HG03520 (cell line): ENCODE data around the gene PLXNA4.

Source experiments
- ATAC-seq: cut with Tn5 transposase; IDR thresholded peaks from one replicate; pipeline ENCODE4 v1.9.1; 2021; ENCODE audit warnings: mild to moderate bottlenecking, moderate library complexity; ENCODE audit not compliant: unreplicated experiment

The PLXNA4 gene

DNA sequence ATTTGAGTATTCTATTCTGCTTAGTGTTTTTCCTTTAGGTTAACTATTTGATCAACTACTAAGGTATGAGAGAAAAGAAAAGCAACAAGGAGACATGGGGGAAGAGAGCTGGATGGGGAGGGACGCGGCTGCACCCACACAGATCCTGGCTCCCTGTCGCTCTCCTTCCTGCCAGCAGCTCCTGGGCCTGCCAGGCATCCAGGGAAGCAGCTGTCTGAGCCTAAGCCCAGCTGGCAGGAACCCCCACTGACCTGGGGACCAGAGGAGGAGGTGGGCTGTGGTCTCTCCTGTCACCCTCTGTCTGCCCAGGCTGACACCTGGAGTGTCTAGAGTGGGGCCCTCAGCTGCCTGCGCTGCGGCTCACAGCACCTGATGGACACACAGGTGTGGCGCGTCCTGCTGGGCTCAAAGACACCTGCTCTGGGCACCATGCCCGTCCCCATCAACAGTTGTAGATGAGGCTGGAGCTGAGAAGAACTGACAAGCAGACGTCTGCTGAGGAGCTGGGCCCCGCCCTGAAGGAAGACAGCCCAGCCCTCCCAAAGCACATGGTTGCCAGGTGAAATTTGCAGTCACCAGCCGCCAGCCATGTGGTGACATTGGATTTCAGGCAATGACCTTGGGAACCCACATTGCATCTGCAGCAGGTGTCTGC is 207.9 kb downstream of the PLXNA4 start:
- no peak for ATAC-seq

DNA sequence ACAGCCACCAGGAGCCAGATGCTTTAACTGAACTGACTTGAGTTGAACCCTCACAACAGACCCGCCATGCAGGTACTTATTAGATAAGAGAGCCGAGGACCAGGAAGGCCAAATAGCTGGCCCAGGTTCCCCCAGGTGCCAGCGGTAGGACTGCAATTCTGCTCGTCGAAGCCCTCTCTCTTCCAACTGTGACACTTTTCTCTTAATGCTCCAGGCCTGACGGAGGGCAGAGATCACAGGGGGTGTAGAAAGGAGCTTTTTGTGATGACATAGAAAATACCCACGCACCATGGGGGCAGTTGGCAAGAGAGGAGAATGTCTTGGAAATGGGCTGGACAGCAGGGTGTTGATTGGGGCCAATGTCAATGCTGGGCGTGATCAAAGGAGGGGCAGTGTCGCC is 208.5 kb downstream of the PLXNA4 start:
- ATAC-seq, result no peak

DNA sequence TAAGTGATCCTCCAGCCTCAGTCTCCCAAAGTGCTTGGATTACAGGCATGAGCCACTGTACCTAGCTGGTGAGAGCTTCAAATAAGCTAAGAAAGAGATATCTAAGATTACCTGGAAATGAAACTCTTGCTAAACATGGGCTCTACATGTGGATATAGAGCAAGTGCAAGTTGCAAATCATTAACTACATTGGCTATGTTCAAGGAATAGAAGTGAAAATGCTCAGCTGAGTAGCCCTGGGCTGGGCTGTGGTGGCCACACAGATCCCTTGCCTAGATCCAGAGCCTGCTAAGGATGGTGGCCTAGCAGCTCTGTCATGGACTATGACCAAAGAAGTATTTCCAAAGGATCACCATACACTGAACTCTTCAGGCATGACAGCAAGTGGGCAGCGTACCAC is 209.3 kb downstream of the PLXNA4 start:
- ATAC-seq, result no peak

DNA sequence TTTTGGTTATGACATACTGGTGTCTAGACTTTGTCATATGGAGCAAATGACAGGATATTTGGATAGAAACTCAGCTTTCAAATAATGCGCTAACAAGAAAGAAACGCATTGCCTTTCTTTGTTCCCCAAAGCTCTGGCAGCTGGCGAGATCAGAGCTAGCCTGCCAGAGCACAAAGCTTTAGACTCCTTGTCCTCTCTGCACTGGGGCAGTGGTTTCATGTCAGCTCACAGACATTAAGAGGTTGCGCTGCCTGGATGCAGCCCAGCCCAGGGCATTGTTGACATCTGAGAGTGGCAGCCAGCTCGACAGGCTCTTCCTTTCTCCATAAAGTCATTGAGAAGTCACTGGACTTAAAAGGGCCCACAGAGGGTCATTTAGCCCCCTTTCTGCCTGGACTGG is 212.0 kb downstream of the PLXNA4 start:
- no peak for ATAC-seq

DNA sequence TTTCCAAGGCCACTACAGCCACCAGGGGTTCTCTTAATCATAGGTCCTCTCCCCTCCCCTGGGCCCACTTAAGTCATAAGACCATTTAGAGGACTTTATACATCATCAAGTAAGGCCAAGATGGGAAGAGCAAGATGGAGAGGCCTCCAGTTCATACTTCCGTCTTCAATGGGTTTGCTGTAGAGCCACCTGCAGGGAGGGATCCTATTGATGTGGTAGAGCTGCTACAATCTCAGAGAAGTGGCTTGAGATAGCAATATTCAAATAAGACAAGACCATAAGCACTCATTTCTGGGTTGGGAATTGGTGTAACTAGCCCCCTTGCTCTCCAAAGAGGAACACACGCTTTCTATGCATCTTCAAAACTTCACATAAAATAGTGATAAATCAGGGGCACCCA is 214.2 kb downstream of the PLXNA4 start:
- no peak for ATAC-seq

DNA sequence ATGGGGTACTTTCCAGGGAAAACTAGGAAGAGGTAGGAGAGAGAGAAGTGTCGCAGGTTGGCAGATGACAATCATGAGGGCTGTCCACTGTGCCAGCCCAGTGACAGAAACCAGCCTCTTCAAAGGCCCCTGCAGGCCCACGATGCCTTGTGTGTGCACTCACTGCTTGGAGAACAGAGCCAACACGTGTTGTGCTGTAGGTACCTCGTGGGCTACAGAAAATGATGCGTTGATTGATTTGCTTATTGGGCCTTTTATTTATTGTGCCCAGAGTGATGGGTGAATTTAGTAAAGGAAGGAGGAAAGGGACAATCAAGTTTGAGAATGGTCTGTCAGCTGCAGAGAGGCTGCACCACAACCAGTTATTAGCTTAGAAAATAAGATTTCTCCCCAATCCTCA is 215.1 kb downstream of the PLXNA4 start:
- ATAC-seq, result no peak

DNA sequence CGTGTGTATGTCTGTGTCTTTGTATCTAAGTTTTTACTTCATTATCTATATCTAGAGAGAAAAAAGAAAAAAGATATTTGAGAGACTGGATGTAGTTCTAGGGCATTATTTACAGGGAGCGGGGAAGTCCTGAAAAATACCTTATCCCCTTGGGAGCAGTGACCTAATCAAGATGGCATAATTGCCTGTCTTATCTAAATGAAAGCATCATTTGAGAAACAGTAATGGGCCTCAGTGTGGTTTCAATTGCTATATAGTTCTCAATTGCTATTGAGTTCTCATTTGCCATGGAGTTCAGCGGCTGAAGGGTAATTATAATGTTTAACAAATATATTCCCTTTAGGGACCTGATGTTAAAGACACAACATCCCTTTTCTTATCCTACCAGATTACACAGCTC is 216.5 kb downstream of the PLXNA4 start:
- no peak for ATAC-seq

DNA sequence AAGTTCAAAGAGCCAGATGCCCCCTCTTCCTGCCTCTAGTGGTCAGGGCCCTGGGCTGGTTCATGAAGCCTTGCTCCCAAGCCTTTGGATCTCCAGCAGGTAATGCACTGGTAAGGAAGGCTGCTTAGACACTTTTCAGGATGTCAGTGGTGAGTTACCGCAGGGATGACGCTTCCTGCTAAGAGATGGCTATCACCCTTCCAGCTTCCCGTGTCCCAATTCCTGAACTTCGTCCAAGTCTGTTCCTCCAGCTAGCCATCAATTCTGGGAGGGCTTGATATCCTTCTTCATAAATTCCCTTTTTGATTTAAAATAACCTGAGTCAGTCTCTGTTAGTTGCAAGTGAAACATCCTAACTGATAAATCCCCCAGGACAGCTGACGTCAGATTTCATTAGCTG is 221.2 kb downstream of the PLXNA4 start:
- ATAC-seq, result no peak

DNA sequence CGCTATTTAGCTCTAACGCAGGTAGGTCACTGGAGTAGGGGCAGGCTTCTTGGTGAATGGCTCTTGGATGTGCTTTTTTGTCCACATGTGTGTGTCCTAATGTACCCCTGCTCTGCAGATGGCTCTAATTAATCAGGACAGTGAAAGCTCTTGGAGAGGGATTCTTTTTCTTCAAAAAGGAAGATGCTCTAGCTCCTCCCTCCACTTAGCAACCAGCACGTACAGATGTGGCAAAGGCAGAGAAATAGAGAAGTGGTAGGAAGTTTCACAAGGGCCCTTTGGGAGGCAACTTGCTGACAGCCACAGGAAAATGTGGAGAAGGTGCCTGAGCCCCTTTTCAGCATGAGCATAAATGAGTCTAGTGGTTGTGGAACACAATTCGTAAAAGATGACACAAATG is 221.7 kb downstream of the PLXNA4 start:
- ATAC-seq, result no peak

DNA sequence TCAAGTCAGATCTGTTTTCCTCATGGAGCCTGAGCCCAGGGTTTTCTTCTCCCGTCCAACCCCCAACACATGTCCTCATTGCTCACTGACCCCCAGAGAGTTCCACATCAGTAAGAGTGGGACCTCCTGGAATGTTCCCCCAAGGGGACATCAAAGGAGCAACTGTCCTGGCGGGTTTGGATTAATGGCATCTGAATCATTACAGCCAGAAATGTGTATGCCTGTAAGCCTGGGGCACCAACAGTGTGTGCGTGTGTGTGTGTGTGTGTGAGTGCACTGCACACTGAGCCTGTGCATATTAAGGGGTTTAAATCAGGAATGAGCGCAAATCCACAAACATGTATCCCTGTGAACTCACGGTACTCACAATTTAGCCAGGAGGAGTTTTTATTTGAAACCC is 222.3 kb downstream of the PLXNA4 start:
- ATAC-seq, result no peak

DNA sequence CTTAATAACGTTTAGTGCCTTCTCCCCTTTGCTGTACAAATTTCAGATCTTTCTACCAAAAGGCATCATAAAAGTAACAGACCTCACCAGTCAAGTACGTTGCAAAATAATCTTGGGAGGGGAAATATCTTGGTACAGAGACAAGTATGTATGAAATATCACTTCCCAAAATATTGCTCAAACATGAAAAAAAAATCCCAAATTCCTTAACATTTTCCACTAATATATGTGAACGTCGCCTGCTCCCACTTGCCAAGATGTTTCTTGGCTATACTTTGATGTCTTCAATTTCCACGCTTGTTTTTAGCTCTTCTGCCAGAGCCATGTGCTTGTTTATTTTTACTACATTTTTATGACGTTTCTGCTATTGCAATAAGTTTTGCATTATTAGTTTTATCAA is 223.5 kb downstream of the PLXNA4 start:
- no peak for ATAC-seq

DNA sequence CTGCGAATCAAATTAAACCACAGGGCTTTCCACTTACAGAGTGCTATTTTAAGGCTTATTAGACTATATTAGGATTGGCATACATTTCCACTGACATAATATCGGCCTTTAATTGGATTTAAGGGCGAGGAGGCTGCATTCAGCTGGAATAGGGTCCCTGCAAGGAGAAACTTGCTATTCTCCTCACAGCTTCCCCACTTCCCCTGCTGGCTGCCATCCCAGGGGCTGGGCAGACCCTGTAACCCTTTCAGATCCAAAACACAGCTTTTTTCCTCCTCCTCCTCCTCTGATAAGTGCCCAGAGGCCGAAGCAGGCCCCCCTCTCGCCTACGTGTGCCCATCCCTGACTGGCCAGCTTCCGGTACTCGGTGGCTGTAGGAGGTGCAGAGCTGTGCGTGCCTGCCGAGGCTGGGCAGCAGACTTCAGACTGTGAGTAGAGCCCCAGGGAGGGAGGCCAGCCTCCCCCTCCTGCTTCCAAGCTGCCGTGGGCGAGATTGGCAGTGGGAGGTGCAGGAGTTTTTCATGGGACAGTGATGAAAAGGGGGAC is 224.2 kb downstream of the PLXNA4 start:
- no peak for ATAC-seq

DNA sequence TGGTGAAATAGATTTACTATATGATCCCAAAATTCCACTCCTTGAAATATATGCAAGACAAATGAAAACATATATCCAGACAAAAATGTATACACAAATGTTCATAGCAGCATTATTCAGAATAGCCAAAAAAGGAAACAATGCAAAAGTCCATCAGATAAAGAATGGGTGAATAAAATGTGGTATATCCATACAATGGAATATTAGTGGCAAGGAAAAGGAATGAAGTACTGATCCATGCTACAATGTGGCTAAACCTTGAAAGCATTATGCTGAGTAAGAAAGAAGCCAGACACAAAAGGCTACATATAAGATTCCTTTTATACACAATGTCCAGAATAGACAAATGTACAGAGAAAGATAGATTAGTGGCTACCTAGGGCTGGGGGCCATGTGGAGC is 225.5 kb downstream of the PLXNA4 start:
- ATAC-seq, result no peak

DNA sequence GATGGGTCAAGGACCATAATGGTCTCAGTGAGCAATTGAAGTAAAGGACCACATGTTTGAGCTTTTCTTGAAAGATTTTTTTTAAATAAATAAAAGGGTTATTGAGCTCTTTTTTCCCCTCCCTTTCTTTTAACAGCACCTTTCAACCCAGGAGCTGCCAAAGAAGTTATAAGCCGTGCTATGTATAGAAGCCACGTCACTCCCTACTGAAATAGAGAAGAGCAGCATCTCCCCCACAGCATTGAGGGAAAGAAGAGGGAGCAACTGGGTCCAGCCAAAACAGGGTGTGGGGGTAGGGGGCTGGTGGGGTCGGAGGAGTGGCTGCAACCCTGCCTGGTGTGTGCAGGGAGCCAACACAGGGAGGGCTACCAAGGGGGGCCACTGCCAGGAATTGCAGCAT is 227.2 kb downstream of the PLXNA4 start:
- no peak for ATAC-seq

DNA sequence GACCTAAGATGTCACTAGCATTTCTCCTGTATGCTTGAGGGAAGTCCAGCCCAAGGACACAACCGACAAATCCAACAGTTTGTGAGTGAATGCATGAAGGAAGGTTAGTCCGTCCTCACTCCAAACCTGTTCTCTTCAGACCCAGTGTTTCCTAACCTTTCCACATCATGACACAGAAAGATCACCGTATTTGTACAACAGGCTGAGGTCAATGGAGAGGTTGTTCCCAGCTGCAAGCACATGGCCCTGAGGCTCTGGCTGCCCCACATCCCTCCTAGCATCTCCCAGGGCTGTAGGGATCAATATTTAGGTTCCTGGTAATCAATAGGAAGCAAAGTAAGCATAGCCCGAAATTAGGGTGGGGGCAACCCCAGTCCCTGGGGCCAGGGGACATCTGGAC is 227.9 kb downstream of the PLXNA4 start:
- ATAC-seq, result no peak

DNA sequence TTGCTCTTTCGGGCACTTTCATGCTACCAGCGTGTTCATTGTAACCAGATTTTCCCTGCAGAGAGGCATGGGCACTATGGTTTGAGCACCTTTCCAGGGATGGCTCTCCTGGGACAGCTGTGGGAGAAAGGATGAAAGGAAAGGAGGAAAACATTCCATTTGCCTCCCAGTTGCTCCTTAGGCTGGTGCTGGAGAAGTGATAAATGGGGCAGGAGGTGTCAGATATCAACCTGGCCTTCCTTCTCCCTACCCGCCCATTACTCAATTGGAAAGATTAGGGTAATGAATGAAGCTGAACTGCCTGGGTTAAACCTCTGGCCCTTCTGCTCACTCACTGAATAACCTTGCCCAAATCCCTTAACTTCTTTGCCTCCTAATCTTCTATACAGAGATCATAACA is 228.4 kb downstream of the PLXNA4 start:
- ATAC-seq, result no peak

DNA sequence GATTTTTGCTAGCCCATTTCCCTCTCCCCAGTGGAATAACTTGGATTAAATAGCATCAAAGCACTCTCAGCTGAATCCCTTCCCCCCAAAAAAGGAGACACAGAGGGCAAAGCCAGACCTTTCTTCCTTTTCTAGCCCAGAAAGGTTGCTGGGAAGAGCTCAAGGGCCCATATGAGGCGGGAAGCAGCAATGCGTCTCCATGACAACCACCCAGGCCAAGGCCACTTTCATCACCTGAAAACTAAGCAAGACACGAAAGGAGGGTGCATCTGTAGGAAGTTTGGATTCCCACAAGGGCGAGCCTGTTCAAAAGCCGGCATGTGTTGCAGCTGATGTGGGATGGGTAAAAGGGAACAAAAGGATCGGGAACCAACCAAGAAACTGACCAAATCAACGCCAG is 229.1 kb downstream of the PLXNA4 start:
- ATAC-seq, result no peak

DNA sequence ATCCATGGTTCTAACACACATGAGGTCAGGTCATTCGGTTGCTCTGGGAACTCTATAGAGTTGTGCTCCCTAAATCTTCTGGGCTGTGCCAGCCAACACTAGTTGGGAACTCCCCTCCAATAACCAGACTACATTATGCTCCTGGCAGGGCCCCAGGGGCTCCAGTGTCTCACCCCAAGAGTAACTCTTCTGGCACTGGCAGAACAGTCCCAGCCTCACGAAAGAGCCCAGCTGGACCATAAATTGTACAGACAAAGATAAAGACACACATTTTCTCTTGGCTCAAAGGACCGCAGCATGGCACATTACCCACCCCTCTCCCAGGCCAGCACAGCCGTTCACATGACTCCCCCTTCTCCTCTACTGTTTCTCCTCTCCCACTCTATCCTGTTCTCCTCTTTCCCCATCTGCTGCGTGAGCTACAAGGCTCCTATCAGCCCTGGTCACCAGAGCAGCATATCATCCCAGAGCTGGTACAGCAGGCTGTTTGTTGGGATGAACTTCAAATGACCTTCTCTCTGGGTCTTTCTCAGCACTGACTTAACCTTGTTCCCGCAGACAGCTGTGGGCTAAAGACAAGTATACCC is 230.6 kb downstream of the PLXNA4 start:
- no peak for ATAC-seq

DNA sequence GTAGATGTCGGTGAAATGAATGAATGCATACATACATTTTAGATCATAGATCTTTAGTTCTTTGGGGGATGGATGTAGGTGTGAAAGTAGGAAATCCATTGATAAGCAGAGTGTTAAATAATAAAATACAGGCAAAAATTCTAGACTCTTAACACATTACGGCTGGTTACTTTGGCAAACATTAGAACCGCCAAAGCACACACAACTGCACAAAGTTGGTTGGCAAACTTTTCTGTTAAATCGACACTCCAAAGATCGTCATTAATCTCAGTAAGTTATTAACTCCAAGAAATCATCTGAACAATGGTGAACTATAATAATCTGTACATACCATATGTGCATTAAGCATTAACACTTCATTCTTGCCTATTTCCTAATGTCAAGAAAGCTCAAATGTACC is 231.2 kb downstream of the PLXNA4 start:
- no peak for ATAC-seq

DNA sequence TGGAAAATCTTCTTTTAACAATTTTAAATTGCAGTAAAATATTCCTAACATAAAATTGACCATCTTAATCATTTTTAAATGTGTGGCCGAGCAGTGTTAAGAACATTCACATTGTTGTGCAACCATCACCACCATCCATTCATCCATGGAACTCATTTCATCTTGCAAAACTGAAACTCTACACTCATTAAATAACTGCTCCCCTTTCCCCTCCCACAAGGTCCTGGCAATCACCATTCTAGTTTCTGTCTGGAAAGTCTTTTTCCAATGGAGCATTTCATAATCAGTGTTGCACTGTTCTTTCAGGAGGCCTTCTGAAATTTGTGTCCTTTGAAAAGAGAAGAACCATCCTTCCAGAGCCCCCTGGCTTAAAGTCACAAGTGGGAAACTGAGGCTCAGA is 233.1 kb downstream of the PLXNA4 start:
- ATAC-seq, result no peak

DNA sequence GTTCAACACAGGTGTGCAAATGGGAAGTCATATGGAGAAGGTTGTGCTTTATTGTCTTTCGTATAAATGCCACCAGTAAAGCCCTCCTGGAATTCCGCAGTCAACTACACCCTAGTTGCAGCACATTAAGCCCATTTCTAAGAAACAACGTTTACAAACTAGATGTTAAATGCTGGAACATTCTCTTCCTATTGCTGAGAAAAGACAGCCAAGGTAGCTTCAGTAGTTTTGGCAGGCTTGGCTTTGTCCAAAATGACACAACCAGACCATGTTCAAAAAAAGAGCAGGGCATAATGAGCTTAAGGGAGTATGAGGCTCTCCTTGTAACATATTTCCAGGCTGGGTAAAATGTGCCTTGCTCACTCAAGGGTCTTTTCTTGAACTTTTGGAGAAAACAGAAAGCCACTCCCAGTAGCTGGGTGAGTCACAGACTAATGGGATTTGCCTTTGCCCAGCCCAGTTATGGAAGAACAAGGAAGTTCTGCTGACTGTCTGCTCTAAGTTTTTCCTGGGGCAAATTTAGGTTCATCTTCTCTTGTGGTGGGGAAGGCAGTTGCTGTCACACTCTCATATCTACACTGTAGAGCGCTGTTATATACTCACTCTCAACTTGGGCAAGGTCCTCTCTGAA is 238.7 kb downstream of the PLXNA4 start:
- no peak for ATAC-seq

DNA sequence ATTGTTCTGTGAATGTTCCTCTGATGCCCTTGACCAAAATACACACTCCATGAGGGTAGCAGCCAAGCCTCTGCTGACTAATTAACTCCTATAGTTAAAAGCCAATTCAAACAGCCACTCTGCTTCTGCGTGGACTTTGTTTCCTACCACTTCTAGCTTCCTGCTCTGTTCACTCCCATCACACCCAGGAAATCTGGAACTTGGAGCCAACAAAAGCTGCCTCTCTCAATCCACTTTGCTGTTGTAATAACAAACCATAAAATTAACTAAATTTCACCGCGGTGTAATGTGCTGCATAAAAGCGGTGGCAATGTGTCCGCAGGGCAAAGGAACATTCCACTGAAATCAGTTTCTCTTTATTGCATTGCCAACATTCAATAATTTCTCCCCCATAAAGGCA is 239.5 kb downstream of the PLXNA4 start:
- no peak for ATAC-seq
